ENCODE measurements around the gene LRRC3. TPM values are rescaled to one million over a fixed set of nuclear protein-coding genes. Genes with fewer than 3 reads are reported as not detected.

Gene LRRC3
- total and polyA plus RNA-seq, 4 donors: 3.0 to 14.2 (median 7.5) TPM

GRCh38 chr21:44495611-44496563 is 40.6 kb downstream of the LRRC3 start:
- TF ChIP-seq YY1 (IDR thresholded peaks at IDR 0.05) (no peak), CTCF (IDR thresholded peaks at IDR 0.05; ENCODE audit: low read depth, low read length, missing input control) (no peak), HNF4A (conservative IDR thresholded peaks at IDR 0.05) (no peak)
- Histone ChIP-seq H3K4me3 (ENCODE audit: low read depth in 1 of 3, low read length in 3 of 3) (no peak overlapping the region), H3K4me1 (ENCODE audit: control insufficient read depth in 4 of 4, insufficient read depth in 4 of 4, low read length in 3 of 4) (no peaks in the 10 kb centered on the region), H3K36me3 (ENCODE audit: control insufficient read depth in 4 of 4, insufficient read depth in 3 of 4, low read depth in 1 of 4, low read length in 3 of 4) (peaks cover 0 to 2% (median 0%) of the 10 kb centered on the region in 4 donors), H3K9ac (ENCODE audit: low read depth in 1 of 2, low read length in 2 of 2) (no peak overlapping the region), H3K9me3 (ENCODE audit: control insufficient read depth in 4 of 4, low read length in 3 of 4) (peaks cover 0 to 3% (median 2%) of the 10 kb centered on the region in 4 donors), H3K27ac (ENCODE audit: low read depth in 1 of 2, low read length in 2 of 2) (no peak overlapping the region), H3K27me3 (ENCODE audit: control insufficient read depth in 4 of 4, insufficient read depth in 4 of 4, low read length in 3 of 4) (no peaks in the 10 kb centered on the region)
- DNase-seq (ENCODE audit: low spot score): no peak
- WGBS: 92% methylated on average over 16 of the region's 16 CpGs

GRCh38 chr21:44496564-44497550 is 41.5 kb downstream of the LRRC3 start:
- no peak for TF ChIP-seq JUND (IDR thresholded peaks at IDR 0.05)
- no peak for TF ChIP-seq ATF3 (IDR thresholded peaks at IDR 0.05)
- TF ChIP-seq GABPA (IDR thresholded peaks at IDR 0.05 in 1 of 2, conservative IDR thresholded peaks at IDR 0.05 in 1 of 2): no peak
- no peak for TF ChIP-seq TAF1 (conservative IDR thresholded peaks at IDR 0.05)
- no peak for TF ChIP-seq HNF4G (IDR thresholded peaks at IDR 0.05)
- no peak for TF ChIP-seq REST (IDR thresholded peaks at IDR 0.05)
- no peak for TF ChIP-seq FOXA1 (IDR thresholded peaks at IDR 0.05)
- no peak for TF ChIP-seq FOXA2 (IDR thresholded peaks at IDR 0.05)
- no peak for TF ChIP-seq CTCF (IDR thresholded peaks at IDR 0.05; ENCODE audit: low read depth, low read length, missing input control)
- TF ChIP-seq NR2F2 (IDR thresholded peaks at IDR 0.05): no peak
- TF ChIP-seq ZBTB33 (IDR thresholded peaks at IDR 0.05): no peak
- TF ChIP-seq RXRA (IDR thresholded peaks at IDR 0.05): no peak
- no peak for TF ChIP-seq RAD21 (IDR thresholded peaks at IDR 0.05)
- no peak for TF ChIP-seq EGR1 (IDR thresholded peaks at IDR 0.05; ENCODE audit: low read depth in 2 of 2)
- no peak for TF ChIP-seq SP1 (IDR thresholded peaks at IDR 0.05)
- no peak for TF ChIP-seq MAX (IDR thresholded peaks at IDR 0.05)
- TF ChIP-seq HNF4A (conservative IDR thresholded peaks at IDR 0.05): no peak
- no peak for TF ChIP-seq YY1 (IDR thresholded peaks at IDR 0.05)
- no peak overlapping the region for H3K9ac ChIP-seq (ENCODE audit: low read depth in 1 of 2, low read length in 2 of 2)
- H3K4me3 ChIP-seq (ENCODE audit: low read depth in 1 of 3, low read length in 3 of 3): no peak overlapping the region
- peaks cover 0 to 3% (median 2%) of the 10 kb centered on the region in 4 donors for H3K9me3 ChIP-seq (ENCODE audit: control insufficient read depth in 4 of 4, low read length in 3 of 4)
- no peak for DNase-seq (ENCODE audit: low spot score)
- no peaks in the 10 kb centered on the region for H3K4me1 ChIP-seq (ENCODE audit: control insufficient read depth in 4 of 4, insufficient read depth in 4 of 4, low read length in 3 of 4)
- H3K27me3 ChIP-seq (ENCODE audit: control insufficient read depth in 4 of 4, insufficient read depth in 4 of 4, low read length in 3 of 4): no peaks in the 10 kb centered on the region
- 74% methylated on average over 27 of the region's 27 CpGs for WGBS
- H3K27ac ChIP-seq (ENCODE audit: low read depth in 1 of 2, low read length in 2 of 2): no peak overlapping the region
- H3K36me3 ChIP-seq (ENCODE audit: control insufficient read depth in 4 of 4, insufficient read depth in 3 of 4, low read depth in 1 of 4, low read length in 3 of 4): peaks cover 0 to 2% (median 0%) of the 10 kb centered on the region in 4 donors
